IPS-NIHi7 (cell line): ENCODE results near the gene SRC.

Source experiments
- DNase-seq: peaks from one replicate; pipeline ENCODE4 v3.0.0; 2012; ENCODE audit warnings: mixed read lengths; ENCODE audit errors: extremely low spot score

Gene SRC

DNA sequence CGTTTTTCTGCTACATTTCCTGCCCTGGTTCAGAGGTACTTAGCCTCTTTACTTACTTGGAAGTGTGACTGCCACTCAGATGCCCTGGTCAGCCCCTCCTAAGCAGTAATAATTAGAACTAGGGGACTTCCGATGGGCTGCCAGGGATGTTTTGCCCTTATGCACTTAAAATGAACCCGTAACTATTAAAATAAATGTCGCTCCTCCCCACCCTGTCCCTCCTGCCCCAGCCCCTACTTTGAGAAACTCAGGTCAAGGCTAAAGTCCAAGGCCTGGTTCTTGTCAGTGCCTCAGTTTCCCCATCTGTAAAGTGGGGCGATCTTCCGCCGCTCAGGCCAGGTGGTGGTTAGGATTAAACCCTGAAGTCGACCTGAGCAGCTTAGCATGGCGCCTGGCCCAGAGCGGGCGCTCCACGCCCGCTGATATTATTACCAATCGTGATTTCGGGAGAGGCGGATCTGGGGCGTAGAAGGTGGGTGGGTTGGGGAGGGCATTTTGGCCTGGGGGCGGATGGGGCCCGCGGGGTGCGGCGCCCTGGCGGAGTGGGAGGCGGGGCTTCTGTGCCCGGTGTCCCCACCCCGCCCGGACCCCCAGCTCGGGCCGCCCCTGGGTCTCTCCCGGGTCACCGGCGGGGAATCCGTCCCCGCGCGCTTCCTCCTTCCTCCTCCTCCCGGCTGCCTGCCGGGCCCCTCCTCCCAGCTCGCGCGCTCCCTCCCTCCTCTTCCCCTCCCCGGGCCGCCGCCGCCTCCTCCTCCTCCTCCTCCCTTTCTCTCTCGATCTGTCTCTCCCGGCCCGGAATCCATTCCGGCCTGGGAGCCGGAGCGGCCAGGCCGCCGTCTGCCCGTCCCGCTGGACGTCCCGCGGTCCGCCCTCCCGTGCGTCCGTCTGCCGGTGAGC, at the start of gene SRC:
Gene SRC, plus strand, starts transcription at position 802 of the 897 bp plus-strand sequence. CDS start 38,014 bp downstream, outside the sequence.
- DNase-seq: peak; percentile 80

DNA sequence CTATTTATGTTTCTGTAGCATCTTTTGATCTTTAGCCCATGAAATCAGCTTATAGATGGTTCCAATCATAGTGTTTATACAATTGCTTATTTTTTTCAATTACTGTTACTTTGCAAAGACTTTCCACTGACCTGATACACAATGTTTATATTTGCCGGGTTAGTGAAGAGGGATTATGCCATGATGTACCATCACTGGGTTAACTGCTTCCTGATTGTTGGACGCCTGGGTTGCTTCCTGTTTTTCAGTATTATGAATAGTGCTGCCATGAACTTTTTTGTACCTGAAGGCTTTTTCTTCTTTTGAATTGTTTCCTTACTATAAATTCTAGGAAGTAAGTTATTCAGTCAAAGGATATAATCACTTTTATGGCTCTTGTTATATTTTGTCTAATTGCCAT, 49.6 kb upstream of the SRC start:
- DNase-seq: no peak

DNA sequence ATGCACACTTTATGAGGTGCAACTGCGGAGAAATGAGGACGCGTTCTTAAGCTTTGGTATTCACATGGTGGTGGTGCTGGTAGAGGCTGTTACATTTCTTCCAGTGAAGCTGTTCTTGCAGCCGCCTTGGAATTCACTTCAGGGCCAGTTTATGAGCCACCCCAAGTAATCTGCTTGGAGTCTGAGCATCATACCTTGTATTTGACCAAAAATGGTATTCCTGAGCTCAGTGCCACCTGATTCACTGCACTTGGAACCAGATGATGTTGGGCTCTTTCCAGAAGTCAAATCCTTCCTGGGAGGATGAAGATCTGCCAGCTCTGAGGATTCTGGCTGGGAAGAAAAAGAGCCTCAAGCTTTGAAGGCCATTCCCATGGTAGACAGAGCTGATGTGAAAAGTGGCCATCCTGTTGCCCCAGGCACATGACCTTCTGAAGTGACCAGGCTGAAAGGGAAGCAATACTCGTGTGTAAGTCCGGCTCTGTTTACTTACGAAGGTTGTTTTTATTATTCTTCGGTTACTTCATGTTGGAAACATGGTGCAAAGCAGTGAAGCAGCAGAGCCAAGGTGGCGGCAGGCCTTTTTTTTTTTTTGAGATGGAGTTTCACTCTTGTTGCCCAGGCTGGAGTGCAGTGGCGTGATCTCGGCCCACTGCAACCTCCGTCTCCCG, 48.7 kb upstream of the SRC start:
- no peak for DNase-seq

DNA sequence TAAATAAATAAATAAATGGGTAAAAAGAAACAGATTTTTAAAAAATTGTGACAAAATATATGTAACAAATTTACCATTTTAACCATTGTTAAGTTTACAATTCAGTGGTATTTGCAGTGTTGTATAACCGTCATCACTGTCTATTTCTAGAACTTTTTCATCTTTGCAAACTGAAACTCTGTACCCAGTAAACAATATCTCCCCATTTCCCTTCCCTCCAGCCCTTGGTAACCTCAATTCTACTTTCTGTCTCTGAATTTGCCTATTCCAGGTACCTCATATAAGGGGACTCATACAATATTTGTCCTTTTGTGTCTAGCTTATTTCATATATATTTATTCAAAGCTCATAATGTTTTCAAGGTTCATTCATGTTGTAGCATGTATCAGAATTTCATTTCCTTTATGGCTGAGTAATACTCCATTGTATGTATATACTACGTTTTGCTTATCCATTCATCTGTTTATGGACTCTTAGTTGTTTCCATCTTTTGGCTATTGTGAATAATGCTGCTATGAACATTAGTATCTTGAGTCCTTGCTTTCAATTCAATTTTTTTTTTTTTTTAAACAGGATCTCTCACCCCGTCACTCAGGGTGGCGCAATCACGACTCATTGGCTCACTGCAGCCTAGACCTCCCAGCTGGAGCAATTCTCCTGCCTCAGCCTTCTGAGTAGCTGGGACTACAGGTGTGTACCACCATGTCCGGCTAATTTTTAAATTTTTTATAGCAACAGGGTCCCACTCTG, 47.6 kb upstream of the SRC start:
- no peak for DNase-seq

DNA sequence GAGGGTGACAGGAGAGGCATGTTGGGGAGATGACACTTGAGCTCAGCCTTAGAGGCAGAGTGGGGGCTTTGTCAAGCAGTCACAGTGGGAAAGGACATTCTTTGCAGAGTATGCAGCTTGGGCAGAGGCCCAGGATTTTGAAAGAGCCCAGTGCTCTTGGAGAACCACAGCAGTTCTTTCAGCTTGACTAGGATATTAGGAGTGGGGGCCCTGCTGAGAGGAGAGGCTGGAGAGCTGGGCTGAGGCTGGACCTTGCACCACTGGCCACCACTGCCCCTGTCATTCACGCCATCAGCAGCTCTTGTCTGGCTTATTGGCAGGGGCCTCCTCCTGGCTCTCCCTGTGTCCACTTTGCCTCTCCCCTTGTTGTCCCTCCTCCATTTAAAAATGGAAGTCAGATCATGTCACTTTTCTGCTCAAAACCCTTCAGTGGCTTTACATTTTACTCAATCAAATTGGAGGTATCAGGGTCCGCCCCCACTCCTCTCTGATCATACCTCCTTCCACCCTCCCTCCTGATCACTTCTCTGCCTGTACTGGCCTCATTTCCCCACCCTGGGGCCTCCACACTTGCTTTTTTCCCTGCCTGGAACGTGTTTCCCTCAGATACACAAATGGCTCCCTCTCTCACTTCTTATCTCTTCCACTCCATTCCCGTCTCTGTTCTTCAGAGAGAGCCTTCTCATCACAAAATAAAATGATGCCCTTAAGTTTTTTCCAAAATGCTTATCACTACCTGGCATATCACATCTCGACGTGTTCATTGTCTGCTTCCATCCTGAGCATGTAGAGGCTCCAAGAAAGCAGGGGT, 46.0 kb upstream of the SRC start:
- DNase-seq: no peak

DNA sequence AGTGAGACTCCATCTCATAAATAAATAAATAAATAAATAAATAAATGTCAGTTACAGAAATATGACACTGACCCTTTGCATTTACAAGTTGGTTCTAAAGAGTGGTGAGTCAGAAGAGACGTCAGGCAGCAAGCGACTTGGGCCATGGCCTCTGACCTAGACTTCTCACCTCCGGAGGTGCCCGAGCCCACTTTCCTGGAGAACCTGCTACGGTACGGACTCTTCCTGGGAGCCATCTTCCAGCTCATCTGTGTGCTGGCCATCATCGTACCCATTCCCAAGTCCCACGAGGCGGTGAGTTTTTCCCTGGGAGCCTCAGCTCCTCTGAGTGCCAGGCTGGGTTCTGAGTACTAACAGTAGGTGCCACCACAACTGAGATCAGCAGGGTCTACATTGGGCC, 44.8 kb upstream of the SRC start:
- DNase-seq: no peak

DNA sequence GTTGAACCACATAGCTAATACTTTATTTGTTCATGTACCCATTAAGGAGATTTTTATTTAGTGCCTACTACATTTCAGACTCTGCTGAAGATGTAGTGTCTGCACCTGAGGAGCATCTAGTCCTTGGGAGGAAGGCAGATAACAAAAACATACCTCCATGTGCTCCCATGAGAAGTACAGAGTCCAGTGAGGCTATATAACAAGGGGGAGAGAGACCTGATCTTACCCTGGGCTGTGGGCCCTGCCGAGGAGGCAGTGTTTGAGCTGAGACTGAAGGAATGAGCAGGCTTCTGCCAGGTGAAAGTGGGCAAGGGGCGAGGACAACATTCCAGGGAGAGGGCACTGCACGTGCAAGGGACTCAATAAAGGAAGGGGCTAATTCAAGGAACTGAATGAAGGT, 44.4 kb upstream of the SRC start:
- no peak for DNase-seq

DNA sequence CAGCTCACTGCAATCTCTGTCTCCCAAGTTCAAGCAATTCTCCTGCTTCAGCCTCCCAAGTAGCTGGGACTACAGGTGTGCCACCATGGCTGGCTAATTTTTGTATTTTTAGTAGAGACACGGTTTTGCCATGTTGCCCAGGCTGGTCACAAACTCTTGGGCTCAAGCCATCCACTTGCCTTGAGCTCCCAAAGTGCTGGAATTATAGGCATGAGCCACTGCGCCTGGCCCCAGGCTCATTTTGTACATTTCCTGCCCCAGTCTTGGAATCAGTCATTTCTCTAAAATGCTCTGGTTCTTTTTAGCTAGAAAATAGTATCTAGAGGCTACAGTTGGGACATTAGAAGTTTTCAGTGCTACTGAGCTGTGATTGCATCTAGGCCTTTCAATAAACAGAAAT, 43.0 kb upstream of the SRC start:
- no peak for DNase-seq

DNA sequence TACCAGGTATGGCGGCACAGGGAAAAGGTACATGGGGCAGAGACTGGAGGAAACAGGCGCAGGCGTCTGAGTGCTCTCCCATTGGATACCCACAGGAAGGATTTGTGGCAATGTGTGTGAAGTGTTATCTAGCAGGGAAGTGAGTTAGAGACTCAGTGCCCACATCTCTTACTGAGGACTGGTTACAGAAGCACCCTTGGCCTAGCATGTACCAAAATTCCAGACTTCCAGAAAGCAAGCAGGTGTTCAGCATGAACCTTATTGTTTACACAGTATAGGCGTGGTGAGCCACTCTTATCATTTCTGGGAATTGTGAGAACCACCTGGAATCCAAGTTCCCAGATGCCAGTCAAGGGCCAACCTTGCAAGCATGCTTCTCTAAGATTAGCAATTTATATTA, 42.3 kb upstream of the SRC start:
- no peak for DNase-seq

DNA sequence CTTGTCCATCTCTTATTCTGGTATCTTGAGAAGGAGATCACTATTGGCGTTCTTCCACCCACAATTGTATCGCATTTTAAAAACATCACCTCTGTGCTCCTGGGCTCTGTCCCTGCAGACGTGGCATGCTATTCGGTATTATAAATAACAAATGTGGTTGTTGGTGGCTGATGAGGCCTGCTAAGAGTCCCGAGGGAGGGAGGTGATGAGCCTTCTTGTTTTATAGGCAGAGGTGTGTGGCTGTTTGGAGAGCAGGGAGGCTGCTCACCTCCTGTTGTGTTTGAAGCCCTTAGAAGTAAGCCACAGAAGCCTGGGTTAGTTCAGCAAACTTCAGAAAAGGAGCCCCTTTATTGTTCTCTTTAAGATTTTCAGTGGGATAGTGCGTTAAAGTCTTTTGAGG, 40.9 kb upstream of the SRC start:
- no peak for DNase-seq

DNA sequence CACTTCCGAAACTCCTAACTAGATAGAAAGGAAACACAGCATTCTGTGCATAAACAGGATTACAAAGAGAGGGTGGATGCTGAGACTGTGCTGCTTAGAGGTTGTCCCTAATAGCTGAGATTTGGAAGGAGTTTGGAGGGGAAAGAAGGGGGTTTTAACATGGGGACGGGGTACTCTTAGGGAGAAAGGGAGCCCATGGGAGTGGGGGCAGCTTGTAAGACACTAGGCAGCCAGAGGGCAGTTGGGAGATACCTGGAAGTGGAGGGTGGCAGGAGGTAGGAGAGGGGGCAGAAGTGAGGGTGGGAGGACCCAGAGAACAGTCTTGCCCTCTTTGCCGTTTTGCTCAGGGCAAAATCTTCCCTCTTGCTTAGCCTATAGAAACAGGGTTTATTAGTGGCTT, 40.1 kb upstream of the SRC start:
- no peak for DNase-seq

DNA sequence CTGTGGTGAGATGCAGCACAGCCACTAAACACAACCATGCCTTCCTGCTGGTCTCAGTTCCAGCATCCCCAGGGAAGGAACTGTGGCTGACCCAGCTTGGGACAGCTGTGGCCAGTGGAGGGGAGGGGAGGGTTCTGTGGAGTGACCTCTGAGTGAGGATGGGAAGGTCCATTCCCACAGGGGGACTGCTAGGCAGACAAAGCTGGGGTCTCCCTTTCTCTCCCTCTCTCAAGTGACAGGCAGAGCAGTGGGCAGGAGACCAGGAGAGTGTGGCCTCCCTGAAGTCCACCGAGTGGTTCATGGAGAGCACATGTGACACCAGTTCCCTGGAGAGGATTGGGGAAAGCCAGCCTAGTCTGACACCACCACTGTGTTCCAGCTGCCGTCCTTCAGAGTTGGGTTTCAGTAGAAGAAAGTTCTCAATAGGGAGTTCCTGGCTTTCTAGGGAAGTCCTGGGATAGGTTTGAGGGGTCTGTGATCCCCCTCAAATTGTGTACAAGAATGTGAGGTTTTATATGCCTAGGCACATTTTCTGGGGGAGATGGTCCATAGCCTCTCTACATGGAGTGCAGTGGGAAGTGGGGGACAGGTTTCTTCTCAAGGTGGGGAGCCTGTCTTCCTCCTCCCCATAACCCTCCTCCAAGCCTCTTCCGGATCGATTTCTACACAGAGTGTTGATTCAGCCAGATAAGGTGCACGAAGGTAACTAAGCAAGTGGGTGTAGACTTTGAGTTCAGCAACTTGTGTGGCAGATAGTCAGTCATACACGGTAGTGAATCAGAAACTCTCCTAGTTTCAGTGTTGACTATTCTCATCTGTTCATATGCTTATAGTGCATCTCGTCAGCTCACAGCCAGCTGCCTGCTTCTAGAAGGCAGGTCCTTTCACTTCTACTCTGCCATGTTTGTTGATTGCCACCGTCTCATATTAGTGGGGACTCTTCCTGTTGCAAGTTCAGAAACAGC, 37.6 kb upstream of the SRC start:
- DNase-seq: no peak

DNA sequence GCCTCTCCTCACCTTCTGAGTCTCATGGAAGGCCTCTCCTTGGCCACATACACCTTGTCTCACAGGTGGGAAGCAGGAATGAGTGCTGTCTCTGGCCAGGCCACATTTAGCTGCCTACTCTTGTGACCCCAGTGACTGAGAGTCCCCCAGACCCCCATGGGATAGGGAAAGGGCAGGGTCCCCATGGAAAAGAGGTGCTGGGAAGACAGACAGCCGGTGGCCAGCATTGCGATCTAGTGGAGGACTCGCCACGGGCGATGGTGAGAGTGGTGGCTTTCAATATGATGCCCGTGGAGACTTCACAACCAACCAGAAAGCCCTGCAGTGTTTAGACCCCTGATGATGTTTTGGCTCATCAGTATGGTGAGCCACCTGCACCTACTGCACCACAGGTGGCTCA, 36.6 kb upstream of the SRC start:
- no peak for DNase-seq

DNA sequence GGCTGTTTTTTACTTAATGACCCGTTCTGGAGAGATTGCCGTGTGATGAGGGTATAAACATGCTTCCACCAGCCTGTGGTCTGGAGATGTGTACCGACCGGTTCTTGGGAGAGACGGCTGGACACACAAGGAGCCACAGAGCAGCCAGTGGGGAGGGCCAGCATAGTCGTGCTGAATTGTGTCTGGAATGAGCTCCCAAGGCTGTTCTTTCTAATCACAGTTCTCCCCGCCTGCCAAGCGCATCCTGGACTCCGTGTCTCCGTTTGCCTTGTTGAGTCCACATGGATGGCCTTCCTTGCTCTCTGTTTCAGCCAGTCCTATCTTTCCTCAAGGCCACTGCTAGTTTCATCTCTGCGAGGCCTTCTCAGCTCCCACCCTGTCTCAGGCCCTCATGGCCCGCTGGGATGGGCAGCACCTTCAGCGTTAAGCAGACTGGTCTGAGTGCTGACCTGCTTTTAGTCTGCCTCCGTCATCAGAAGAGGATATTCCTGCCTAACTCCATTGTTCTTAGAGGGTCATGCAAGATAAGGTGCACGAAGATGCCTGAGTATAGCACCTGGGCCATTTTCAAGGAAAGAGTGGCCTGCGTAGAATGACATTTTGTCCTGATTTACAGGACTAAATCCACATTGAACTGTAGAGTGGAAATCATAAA, 35.9 kb upstream of the SRC start:
- DNase-seq: no peak

DNA sequence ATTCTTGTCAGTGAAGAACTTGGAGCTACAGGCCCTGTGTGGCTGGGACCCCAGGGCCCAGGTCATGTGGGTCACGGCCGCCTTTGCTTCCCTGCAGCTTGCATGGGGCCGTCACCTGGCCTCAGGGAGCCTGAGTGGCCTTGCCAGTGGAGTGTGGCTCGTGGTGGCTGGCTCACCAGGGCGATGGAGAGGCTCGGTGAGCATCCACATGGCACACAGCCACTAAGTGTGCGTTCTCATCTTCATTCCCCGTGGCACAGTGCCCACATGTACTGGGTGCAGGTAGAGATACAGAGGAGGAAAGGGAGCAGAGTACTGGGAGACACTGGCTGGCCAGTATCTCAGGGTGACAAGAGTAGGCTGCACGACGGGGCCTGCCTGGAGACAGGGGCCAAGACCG, 35.0 kb upstream of the SRC start:
- DNase-seq: no peak

DNA sequence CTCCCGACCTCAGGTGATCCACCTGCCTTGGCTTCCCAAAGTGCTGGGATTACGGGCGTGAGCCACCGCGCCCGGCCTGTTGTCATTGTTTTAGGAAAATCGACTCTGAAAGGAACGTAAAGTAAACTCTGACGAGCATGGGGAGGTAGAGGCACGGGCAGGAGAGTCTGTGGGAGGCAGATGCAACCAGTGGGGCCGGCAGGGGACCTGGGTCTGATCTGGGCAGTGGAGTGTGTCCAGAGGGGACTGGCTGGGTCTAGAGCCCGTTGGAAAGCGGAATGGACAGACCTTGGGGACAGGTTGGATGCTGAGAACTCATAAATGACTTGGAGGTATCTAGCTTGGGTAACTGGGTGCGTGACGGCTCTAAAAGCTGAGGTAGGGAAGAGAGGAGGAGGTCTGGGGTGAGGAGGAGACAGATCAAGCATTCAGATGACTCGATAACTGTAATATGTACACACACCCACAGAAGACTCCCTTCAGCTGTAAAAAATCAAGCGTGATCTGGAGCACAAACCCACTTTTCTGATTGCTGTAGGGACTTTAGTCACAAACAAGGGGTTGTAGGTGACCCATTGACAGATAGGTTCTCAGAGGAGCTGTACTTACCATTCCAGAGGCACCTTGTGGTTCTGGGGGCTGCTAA, 34.1 kb upstream of the SRC start:
- DNase-seq: no peak

DNA sequence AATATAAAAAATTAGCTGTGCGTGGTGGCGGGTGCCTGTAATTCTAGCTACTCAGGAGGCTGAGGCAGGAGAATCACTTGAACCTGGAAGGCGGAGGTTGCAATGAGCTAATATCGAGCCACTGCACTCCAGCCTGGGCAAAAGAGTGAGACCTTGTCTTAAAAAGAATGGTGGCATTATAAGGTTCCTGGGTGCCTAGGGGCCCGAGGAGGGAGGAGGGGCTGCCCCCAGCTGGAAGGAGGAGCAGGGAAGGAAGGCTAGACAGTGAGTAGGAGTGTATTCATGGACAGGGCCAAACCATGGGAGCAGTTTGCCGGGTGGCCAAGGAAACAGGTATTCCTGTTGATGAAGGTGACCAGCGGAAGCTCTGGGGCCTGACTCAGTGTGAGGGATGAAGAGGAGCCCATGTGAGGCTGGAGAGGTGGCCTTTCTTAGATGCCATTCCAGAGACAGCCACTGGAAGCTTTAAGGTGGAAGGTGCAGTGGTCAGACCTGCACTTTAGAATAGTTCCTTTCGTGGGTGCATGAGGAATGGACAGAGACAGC, 32.3 kb upstream of the SRC start:
- no peak for DNase-seq

DNA sequence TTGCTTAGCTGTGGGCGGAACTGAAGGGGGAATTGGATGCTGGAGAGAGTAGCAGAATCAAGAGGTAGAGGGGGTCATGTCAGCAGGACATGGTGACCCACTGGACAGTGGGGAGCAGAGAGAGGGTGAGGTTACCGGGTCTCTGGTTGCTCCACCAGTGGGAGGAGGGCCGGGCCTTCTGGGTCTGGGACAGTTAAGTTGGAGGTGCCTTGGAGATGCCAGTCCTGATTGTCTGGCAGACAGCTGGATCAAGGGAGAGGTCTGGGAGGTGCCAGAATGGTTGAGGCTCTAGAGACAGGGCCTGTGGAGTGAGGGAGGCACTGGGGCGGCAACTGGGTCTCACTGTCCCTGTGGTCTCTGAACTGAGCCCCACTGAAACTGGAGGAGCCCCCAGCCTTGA, 31.8 kb upstream of the SRC start:
- no peak for DNase-seq

DNA sequence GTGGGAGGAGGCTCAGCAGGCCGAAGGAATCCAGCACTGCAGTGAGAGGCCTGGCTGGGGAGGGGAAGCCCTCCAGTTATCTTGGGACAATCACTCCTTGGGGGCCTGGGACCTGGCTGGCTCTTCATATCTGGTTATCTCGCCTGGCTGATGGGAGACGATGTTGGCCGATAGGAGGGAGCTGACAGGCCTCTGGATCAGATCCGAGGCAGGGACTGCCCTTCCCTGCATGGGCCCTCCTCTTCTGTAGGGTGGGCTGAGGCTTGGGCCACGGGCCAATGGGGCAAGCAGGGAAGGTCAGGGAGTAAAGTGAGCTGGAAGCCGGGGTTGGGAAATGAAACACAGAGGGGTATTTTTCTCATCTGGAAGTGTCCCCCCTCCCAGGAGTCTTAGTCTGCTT, 31.3 kb upstream of the SRC start:
- no peak for DNase-seq
